ENCODE results near the gene CNIH4. TPM values are rescaled to one million over a fixed set of nuclear protein-coding genes. Genes with fewer than 3 reads are reported as not detected.
"Not testable (repeated sequence)": the region's sequence is repeated elsewhere in the genome, so short reads cannot be mapped to it uniquely, and the experiment has no call there.

CNIH4 gene
- total and polyA plus RNA-seq, 11 donors: 15.7 to 84.6 (median 33.7) TPM

DNA sequence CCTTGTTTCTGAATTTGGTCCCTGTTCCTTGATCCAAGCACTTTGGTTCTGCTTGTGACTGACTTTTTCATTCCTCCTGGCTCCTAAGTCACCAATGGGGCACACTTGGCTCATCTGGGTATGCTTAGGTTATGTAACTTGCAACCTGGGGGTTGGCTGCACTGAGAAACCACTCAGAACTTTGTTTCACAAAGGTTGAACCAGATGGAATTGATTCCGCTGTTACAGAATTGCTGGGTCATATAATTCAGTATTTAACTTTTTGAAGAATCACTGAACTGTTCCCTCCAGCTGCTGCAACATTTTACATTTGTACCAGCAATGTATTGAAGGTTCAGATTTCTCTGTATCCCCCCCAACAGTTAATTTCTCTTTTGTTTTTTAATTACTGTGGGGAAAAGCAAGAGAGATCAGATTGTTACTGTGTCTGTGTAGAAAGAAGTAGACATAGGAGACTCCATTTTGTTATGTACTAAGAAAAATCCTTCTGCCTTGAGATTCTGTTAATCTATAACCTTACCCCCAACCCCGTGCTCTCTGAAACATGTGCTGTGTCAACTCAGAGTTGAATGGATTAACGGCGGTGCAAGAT, 17.1 kb upstream of the CNIH4 start:
- no peak for TF ChIP-seq POLR2A (IDR thresholded peaks at IDR 0.05)
- TF ChIP-seq, protein P1, sequence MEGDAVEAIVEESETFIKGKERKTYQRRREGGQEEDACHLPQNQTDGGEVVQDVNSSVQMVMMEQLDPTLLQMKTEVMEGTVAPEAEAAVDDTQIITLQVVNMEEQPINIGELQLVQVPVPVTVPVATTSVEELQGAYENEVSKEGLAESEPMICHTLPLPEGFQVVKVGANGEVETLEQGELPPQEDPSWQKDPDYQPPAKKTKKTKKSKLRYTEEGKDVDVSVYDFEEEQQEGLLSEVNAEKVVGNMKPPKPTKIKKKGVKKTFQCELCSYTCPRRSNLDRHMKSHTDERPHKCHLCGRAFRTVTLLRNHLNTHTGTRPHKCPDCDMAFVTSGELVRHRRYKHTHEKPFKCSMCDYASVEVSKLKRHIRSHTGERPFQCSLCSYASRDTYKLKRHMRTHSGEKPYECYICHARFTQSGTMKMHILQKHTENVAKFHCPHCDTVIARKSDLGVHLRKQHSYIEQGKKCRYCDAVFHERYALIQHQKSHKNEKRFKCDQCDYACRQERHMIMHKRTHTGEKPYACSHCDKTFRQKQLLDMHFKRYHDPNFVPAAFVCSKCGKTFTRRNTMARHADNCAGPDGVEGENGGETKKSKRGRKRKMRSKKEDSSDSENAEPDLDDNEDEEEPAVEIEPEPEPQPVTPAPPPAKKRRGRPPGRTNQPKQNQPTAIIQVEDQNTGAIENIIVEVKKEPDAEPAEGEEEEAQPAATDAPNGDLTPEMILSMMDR (IDR thresholded peaks at IDR 0.05): no peak
- H3K27ac ChIP-seq: no peak overlapping the region
- 57 to 80% (median 64%) methylated on average over 2 of the region's 4 CpGs for WGBS, 4 donors
- peaks cover 0 to 19% (median 15%) of the 10 kb centered on the region in 12 donors for H3K9me3 ChIP-seq
- no peaks in the 10 kb centered on the region for H3K36me3 ChIP-seq
- H3K4me3 ChIP-seq: no peak overlapping the region
- peaks cover 0 to 11% (median 3%) of the 10 kb centered on the region in 9 donors for H3K27me3 ChIP-seq
- ATAC-seq (no peak), DNase-seq (no peak)
- intact Hi-C loops (cut with DNase I): loop anchor here in 2 of 10 donors (10.0 kb wide), 2 partner anchors 155 to 645 kb away; partner anchors contain the start of gene DEGS1 (in 1 of the 2)
- H3K4me1 ChIP-seq: peaks cover 0 to 7% (median 0%) of the 10 kb centered on the region in 12 donors

DNA sequence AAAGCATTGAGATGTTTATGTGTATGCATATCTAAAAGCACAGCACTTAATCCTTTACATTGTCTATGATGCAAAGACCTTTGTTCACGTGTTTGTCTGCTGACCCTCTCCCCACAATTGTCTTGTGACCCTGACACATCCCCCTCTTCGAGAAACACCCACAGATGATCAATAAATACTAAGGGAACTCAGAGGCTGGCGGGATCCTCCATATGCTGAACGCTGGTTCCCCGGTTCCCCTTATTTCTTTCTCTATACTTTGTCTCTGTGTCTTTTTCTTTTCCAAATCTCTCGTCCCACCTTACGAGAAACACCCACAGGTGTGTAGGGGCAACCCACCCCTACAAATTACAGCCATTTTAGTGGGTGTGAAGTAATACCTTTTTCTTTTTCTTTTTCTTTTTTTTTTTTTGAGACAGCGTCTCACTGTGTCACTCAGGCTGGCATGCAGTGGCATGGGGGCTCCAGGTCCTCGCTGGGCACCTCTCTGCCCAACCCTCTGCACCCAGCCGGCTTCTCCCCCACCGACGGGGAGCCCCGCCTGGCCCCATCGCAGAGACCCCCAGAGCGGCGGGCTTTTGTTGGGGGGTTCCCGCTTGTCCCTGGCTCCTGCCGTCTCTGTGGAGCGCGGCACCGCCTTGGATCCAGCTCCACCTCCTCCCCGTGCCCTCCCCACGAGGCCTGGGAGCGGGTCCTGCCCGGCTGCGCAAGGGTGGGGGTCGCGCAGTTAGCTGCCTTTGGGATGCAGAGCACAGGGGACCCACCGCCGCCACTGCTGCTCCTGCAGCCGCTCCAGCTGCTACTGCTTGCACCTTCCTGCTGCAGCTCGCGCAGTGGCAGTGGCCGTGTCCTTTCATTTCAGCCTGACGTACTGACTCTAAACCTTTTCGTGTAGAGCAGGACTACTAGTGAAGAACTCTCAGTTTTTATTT, 16.0 kb upstream of the CNIH4 start:
- peak in 2 of 5 donors; percentile 25 to 28 for DNase-seq
- H3K27ac ChIP-seq; H3K4me1 ChIP-seq; intact Hi-C loops (cut with DNase I); H3K36me3 ChIP-seq: not testable (repeated sequence)
- H3K27me3 ChIP-seq: peaks cover 0 to 11% (median 3%) of the 10 kb centered on the region in 9 donors
- peak overlapping the region; percentile 14 to 61 (median 48) for H3K4me3 ChIP-seq
- peak in 3 of 4 donors; percentile 42 to 61 (median 47) for ATAC-seq
- peaks cover 0 to 23% (median 15%) of the 10 kb centered on the region in 12 donors for H3K9me3 ChIP-seq
- WGBS, 4 donors: 4 to 8% (median 6%) methylated on average over 27 to 35 of the region's 36 CpGs

DNA sequence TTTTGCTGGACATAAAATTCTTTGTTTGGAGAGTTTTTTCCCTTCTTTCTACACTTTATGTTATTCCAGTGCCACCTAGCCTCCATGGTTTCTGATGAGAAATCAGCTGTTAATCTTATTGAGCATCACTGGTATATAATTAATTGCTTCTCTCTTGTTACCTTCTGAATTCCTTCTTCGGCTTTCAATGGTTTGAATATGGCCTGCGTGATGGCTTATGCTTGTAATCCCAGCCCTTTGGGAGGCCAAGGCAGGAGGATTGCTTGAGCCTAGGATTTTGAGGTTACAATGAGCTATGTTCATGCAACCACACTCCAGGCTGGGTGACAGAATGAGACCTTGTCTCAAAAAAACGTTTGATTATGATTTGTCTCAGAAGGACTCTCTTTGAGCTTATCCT, 13.0 kb upstream of the CNIH4 start:
- H3K9me3 ChIP-seq: peaks cover 0 to 23% (median 15%) of the 10 kb centered on the region in 12 donors
- H3K36me3 ChIP-seq: no peaks in the 10 kb centered on the region
- no peak overlapping the region for H3K27ac ChIP-seq
- H3K27me3 ChIP-seq: peaks cover 0 to 11% (median under 1%) of the 10 kb centered on the region in 9 donors
- intact Hi-C loops (cut with DNase I): no loop called here
- H3K4me3 ChIP-seq: no peak overlapping the region
- DNase-seq (no peak), ATAC-seq (no peak)
- H3K4me1 ChIP-seq: peaks cover 0 to 7% (median 0%) of the 10 kb centered on the region in 12 donors
- TF ChIP-seq POLR2A (IDR thresholded peaks at IDR 0.05): no peak
- TF ChIP-seq, protein P1 (IDR thresholded peaks at IDR 0.05): no peak
- 38 to 54% (median 41%) methylated on average over 3 of the region's 3 CpGs for WGBS, 4 donors

DNA sequence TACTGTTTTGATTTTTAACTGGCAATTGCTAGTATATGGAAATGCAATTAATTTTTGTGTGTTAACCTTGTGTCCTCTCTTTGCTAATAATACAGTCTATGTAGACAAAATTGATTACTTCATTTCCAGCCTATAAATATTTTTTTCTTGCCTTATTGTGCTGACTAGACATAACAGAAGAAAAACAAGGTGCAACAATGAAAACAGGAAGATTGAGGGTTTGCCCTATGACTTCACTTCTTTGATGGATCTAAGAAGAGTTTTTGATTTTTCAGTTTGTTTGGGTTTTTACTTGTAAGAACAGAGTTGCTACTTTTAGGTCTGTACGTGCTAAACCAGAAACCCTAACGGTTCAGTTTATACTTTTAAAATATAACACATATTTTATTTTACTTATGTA, 8.5 kb upstream of the CNIH4 start:
- TF ChIP-seq POLR2A (IDR thresholded peaks at IDR 0.05): no peak
- TF ChIP-seq, protein P1 (IDR thresholded peaks at IDR 0.05): no peak
- 81 to 88% (median 83%) methylated on average over 2 of the region's 2 CpGs for WGBS, 4 donors
- intact Hi-C loops (cut with DNase I): no loop called here
- no peak for DNase-seq
- ATAC-seq: no peak
- Histone ChIP-seq H3K27me3 (no peaks in the 10 kb centered on the region), H3K36me3 (no peaks in the 10 kb centered on the region), H3K4me3 (no peak overlapping the region), H3K27ac (no peak overlapping the region), H3K9me3 (peaks cover 0 to 18% (median 13%) of the 10 kb centered on the region in 12 donors), H3K4me1 (no peaks in the 10 kb centered on the region)

DNA sequence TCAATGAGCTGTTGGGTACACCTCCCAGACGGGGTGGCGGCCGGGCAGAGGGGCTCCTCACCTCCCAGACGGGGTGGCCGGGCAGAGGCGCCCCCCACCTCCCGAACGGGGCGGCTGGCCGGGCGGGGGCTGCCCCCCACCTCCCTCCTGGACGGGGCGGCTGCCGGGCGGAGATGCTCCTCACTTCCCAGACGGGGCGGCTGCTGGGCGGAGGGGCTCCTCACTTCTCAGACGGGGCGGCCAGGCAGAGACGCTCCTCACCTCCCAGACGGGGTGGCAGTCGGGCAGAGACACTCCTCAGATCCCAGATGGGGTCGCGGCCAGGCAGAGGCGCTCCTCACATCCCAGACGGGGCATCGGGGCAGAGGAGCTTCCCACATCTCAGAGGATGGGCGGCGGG, 7.0 kb upstream of the CNIH4 start:
- DNase-seq; H3K4me3 ChIP-seq; H3K36me3 ChIP-seq; H3K27me3 ChIP-seq; intact Hi-C loops (cut with DNase I); H3K27ac ChIP-seq; ATAC-seq; H3K4me1 ChIP-seq; H3K9me3 ChIP-seq: not testable (repeated sequence)
- WGBS, 4 donors: 91 to 97% (median 94%) methylated on average over 16 to 30 of the region's 30 CpGs

DNA sequence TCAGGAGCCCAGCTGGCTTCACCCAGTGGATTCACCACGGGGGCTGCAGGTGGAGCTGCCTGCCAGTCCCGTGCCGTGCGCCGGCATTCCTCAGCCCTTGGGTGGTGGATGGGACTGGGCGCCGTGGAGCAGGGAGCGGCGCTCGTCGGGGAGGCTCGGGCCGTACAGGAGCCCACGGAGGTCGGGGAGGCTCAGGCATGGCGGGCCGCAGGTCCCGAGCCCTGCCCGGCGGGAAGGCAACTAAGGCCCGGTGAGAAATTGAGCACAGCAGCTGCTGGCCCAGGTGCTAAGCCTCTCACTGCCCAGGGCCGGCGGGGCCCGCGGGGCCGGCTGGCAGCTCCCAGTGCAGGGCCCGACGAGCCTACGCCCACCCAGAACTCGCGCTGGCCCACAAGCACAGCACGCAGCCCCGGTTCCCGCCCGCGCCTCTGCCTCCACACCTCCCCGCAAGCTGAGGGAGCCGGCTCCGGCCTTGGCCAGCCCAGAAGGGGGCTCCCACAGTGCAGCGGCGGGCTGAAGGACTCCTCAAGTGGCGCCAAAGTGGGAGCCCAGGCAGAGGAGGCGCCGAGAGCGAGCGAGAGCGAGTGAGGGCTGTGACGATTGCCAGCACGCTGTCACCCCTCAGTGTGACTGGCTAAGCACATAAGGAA, 4.1 kb upstream of the CNIH4 start:
- not testable (repeated sequence) for H3K9me3 ChIP-seq
- WGBS, 4 donors: 94 to 95% (median 95%) methylated on average over 35 to 49 of the region's 49 CpGs

More for the DNA sequence above, 4.1 kb upstream of the CNIH4 start:
- intact Hi-C loops (cut with DNase I); ATAC-seq; H3K27ac ChIP-seq; H3K27me3 ChIP-seq; H3K4me3 ChIP-seq; H3K36me3 ChIP-seq; DNase-seq; H3K4me1 ChIP-seq: not testable (repeated sequence)
